Measurements from ENCODE around the gene F5.

The F5 gene

DNA sequence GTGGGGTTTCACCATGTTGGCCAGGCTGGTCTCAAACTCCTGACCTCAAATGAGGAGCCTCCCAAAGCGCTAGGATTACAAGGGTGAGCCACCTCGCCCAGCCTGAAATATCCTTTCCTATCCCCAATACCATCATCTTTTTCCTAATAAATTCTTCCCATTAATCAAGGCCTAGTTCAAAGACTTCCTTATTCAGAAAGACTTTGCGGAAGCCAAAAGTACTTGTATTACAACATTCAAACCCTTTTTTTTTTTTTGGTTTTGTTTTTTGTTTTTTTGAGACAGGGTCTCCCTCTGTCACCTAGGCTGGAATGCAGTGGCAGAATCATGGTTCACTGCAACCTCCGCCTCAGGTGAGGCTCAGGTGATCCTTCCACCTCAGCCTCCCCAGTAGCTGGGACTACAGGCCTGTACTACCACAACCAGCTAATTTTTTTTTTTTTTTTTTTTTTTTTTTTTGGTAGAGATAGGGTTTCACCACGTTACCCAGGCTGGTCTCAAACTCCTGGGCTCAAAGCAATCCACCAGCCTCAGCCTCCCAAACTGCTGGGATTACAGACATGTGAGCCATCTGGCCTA is 108.1 kb downstream of the F5 start:
- TF ChIP-seq, protein P1, sequence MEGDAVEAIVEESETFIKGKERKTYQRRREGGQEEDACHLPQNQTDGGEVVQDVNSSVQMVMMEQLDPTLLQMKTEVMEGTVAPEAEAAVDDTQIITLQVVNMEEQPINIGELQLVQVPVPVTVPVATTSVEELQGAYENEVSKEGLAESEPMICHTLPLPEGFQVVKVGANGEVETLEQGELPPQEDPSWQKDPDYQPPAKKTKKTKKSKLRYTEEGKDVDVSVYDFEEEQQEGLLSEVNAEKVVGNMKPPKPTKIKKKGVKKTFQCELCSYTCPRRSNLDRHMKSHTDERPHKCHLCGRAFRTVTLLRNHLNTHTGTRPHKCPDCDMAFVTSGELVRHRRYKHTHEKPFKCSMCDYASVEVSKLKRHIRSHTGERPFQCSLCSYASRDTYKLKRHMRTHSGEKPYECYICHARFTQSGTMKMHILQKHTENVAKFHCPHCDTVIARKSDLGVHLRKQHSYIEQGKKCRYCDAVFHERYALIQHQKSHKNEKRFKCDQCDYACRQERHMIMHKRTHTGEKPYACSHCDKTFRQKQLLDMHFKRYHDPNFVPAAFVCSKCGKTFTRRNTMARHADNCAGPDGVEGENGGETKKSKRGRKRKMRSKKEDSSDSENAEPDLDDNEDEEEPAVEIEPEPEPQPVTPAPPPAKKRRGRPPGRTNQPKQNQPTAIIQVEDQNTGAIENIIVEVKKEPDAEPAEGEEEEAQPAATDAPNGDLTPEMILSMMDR (IDR thresholded peaks at IDR 0.05; ENCODE audit: low read depth, low read length) = no peak
- Histone ChIP-seq H3K9me3 (ENCODE audit: severe bottlenecking) (no peaks in the 10 kb centered on the region), H3K27me3 (ENCODE audit: insufficient read depth, low read depth, severe bottlenecking) (no peaks in the 10 kb centered on the region), H3K36me3 (no peaks in the 10 kb centered on the region), H3K4me3 (ENCODE audit: low read depth, low read length) (no peak overlapping the region), H3K27ac (no peak overlapping the region)
- no peak for DNase-seq

DNA sequence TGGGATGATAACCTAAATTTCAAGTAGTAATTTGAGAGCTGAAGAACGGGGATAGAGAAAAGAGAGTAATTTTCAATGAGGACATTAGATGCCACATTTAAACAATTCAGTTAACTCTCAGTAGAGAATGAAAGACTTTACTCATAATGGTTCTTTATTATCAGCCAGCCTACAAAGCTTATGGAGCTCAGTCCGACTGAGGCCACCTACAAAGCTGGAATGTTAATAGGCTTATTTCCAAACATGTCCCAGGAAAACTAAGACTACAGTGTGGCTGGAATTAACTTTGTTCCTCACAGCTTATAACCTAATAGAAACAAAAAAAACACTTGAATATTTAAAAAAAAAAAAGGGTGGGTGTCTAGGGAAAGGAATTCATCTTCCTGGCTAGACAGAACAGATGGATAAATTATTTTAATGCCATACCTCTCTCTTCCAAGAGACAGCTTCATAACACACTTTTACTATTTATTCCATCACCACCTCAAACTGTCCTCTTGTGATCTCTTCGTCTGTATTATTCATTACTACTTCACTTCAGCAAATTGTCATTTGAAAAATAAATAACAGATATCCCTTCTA is 110.4 kb downstream of the F5 start:
- peak; percentile 7 for DNase-seq
- H3K4me3 ChIP-seq (ENCODE audit: low read depth, low read length) = no peak overlapping the region
- H3K9me3 ChIP-seq (ENCODE audit: severe bottlenecking) = no peaks in the 10 kb centered on the region
- no peaks in the 10 kb centered on the region for H3K36me3 ChIP-seq
- H3K27me3 ChIP-seq (ENCODE audit: insufficient read depth, low read depth, severe bottlenecking) = no peaks in the 10 kb centered on the region
- H3K27ac ChIP-seq = no peak overlapping the region
- TF ChIP-seq, protein P1 (IDR thresholded peaks at IDR 0.05; ENCODE audit: low read depth, low read length) = no peak

DNA sequence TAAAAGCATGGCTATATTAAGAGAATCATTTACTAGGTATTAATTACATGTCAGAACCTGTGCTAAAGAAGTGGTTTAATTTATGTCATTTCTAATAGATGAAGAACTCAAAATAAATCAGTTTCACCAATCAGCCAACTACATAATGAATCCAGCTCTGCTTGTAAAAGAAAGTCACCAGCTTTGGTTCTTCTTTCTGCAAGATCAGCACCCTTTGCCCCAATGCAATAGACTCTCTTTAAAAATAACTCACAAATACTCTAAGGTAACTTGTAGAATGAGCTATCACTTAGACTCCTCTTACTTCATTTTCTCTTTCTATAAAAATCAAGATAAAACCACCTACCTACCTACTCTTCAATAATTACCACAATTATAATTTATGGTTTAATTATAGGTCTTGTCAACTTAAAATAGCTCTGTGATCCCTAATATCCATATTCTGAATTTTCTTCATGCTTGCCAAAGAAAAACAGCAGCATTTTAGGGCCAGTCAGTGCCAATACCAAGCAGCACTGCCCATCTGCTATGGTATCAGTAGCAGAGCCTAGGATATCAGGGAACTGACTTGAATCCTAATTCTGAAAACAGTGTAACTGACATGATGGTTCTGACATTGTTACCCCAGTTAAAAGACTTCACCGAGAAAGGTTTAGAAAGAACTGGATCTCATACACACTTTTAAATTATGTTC is 111.8 kb downstream of the F5 start:
- Histone ChIP-seq H3K27me3 (ENCODE audit: insufficient read depth, low read depth, severe bottlenecking) (no peaks in the 10 kb centered on the region), H3K9me3 (ENCODE audit: severe bottlenecking) (no peaks in the 10 kb centered on the region), H3K27ac (no peak overlapping the region), H3K36me3 (no peaks in the 10 kb centered on the region), H3K4me3 (ENCODE audit: low read depth, low read length) (no peak overlapping the region)
- DNase-seq = no peak
- TF ChIP-seq, protein P1 (IDR thresholded peaks at IDR 0.05; ENCODE audit: low read depth, low read length) = no peak

DNA sequence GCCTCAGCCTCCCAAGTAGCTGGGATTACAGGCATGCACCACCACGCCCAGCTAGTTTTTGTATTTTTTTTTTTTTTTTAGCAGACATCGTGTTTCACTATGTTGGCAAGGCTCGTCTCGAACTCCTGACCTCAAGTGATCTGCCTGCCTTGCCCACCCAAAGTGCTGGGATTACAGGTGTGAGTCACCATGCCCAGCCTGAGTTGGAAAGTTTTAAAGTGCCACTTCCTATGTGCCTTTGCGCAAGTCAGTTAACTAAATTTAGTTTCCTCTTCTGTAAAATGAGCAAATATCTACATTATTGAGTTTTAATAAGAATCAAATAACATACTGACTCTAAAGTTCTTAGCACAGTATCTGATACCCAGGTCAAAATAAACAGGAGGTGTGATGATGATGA is 112.9 kb downstream of the F5 start:
- H3K4me3 ChIP-seq (ENCODE audit: low read depth, low read length) = no peak overlapping the region
- no peaks in the 10 kb centered on the region for H3K9me3 ChIP-seq (ENCODE audit: severe bottlenecking)
- no peaks in the 10 kb centered on the region for H3K27me3 ChIP-seq (ENCODE audit: insufficient read depth, low read depth, severe bottlenecking)
- no peak overlapping the region for H3K27ac ChIP-seq
- no peak for DNase-seq
- TF ChIP-seq, protein P1 (IDR thresholded peaks at IDR 0.05; ENCODE audit: low read depth, low read length) = no peak
- no peaks in the 10 kb centered on the region for H3K36me3 ChIP-seq

DNA sequence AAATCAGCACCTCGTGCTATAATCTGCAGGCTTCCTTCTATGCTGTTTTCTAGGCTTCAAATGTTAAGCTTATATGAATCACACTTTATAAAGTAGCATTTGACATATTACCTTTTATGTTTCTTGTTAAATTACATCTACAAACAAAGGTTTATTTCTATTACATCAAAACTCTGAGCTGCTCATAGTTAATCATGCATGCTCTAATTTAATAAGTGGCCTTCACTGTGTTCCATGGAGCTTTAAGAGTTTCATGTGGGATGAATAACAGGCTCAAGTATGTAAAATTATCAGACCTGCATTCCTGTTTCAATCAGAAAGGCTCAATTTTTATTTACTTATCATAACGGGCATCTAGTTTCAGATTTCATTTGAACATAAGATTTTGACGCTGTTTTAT is 113.5 kb downstream of the F5 start:
- H3K27me3 ChIP-seq (ENCODE audit: insufficient read depth, low read depth, severe bottlenecking) = no peaks in the 10 kb centered on the region
- DNase-seq = no peak
- no peaks in the 10 kb centered on the region for H3K36me3 ChIP-seq
- H3K27ac ChIP-seq = no peak overlapping the region
- TF ChIP-seq, protein P1 (IDR thresholded peaks at IDR 0.05; ENCODE audit: low read depth, low read length) = no peak
- no peak overlapping the region for H3K4me3 ChIP-seq (ENCODE audit: low read depth, low read length)
- no peaks in the 10 kb centered on the region for H3K9me3 ChIP-seq (ENCODE audit: severe bottlenecking)
